GM12878 (cell line): Measurements from ENCODE around the gene ATP6V0D1. TPM values are rescaled to one million over a fixed set of nuclear protein-coding genes. Genes with fewer than 3 reads are reported as not detected.

Experiments
- ATAC-seq: fragments of 200-7000 bp; cut with Tn5 transposase; 3 replicates; pipeline ENCODE4 v1.9.1; 2020; ENCODE audit warnings: mild to moderate bottlenecking, moderate library complexity
- BruUV-seq: library from RNA; stranded (reverse); fragments of 400-500 nt; replicated peaks from 2 replicates; lab custom pipeline; 2021; lab: Mats Ljungman, UMichigan
- CTCF ChIA-PET: fragments of 300-600 bp; sonication (Branson Sonifier 250); formaldehyde crosslinking; extraction: SDS; loops from one replicate; lab custom pipeline; 2021; ENCODE audit warnings: inconsistent platforms; lab: Yijun Ruan, JAX
- POLR2A ChIA-PET: fragments of 350-600 bp; formaldehyde crosslinking; extraction: SDS; loops from one replicate; lab custom pipeline; 2021; ENCODE audit warnings: inconsistent platforms; lab: Charles Lee
- RAD21 ChIA-PET: fragments of 300-600 bp; sonication (Branson Sonifier 250); formaldehyde crosslinking; loops from one replicate; lab custom pipeline; 2023; ENCODE audit warnings: antibody characterized with exemption; ENCODE audit not compliant: unreplicated experiment; lab: Charles Lee
- SMC1A ChIA-PET: fragments of 300-600 bp; sonication (Branson Sonifier 250); formaldehyde crosslinking; loops from one replicate; lab custom pipeline; 2023; ENCODE audit not compliant: unreplicated experiment, uncharacterized antibody; lab: Charles Lee
- DNase-seq: peaks from one replicate; pipeline ENCODE4 v3.0.0-alpha.2; 2011; ENCODE audit warnings: low read depth, low spot score
- FAIRE-seq: peaks from 3 replicates; lab custom pipeline; 2011; peaks lifted over from hg19 to GRCh38; lab: Jason Lieb, UNC
- H2AFZ ChIP-seq: 2 replicates; pipeline ENCODE4 v1.6.0; 2011; ENCODE audit warnings: low read depth, low read length, control low read depth; ENCODE audit not compliant: control insufficient read depth
- H3K27ac ChIP-seq: 2 replicates; pipeline ENCODE4 v1.5.1; 2011; ENCODE audit warnings: control low read depth; ENCODE audit not compliant: control insufficient read depth, insufficient read depth
- H3K27me3 ChIP-seq, 2 experiments: replicated peaks in 1 of 2; 2 replicates each; pipeline versions ENCODE4 v1.6.0 to v1.6.1; 2011; ENCODE audit warnings: low read length in 1 of 2; ENCODE audit not compliant: control insufficient read depth in 2 of 2, insufficient read depth in 2 of 2
- H3K36me3 ChIP-seq, 2 experiments: 2 replicates each; pipeline ENCODE4 v1.5.1; 2011; ENCODE audit warnings: low read length in 1 of 2; ENCODE audit not compliant: control insufficient read depth in 2 of 2, insufficient read depth in 2 of 2
- H3K4me1 ChIP-seq: 2 replicates; pipeline ENCODE4 v1.6.1; 2011; ENCODE audit warnings: mild to moderate bottlenecking, low read length, moderate library complexity, mixed read lengths; ENCODE audit not compliant: control insufficient read depth, insufficient read depth
- H3K4me2 ChIP-seq: 2 replicates; pipeline ENCODE4 v1.6.0; 2011; ENCODE audit warnings: control low read depth; ENCODE audit not compliant: control insufficient read depth, insufficient read depth
- H3K4me3 ChIP-seq: fragments of 200-600 bp; sonication (generic); 2 replicates; pipeline ENCODE4 v1.5.1; 2016
- H3K79me2 ChIP-seq: 2 replicates; pipeline ENCODE4 v1.6.0; 2011; ENCODE audit warnings: low read length; ENCODE audit not compliant: control insufficient read depth, insufficient read depth
- H3K9ac ChIP-seq: 2 replicates; pipeline ENCODE4 v1.8.0; 2011; ENCODE audit warnings: low read length, control low read depth, mixed read lengths; ENCODE audit not compliant: control insufficient read depth, insufficient read depth
- H3K9me3 ChIP-seq: replicated peaks from 3 replicates; pipeline ENCODE4 v1.5.1; 2011; ENCODE audit warnings: mild to moderate bottlenecking, low read length; ENCODE audit not compliant: control insufficient read depth, insufficient read depth
- H4K20me1 ChIP-seq: 2 replicates; pipeline ENCODE4 v1.6.0; 2011; ENCODE audit not compliant: control insufficient read depth, insufficient read depth
- ATF7 ChIP-seq: fragments of 450-650 bp; IDR thresholded peaks from 2 replicates; pipeline ENCODE4 v1.6.1; 2016; ENCODE audit warnings: low read depth, mild to moderate bottlenecking
- CBFB ChIP-seq: IDR thresholded peaks from 2 replicates; pipeline ENCODE4 v1.6.1; 2016; ENCODE audit warnings: antibody characterized with exemption, low read depth
- CBX5 ChIP-seq: sonication (generic); IDR thresholded peaks from 2 replicates; pipeline ENCODE4 v1.6.1; 2016; ENCODE audit warnings: low read depth, moderate library complexity, mild to moderate bottlenecking, inconsistent platforms
- CREM ChIP-seq: IDR thresholded peaks from 2 replicates; pipeline ENCODE4 v1.6.1; 2014; ENCODE audit warnings: antibody characterized with exemption, low read depth
- DPF2 ChIP-seq: fragments of 450-650 bp; IDR thresholded peaks from 2 replicates; pipeline ENCODE4 v1.6.1; 2017; ENCODE audit warnings: mild to moderate bottlenecking
- EED ChIP-seq: sonication (generic); IDR thresholded peaks from 2 replicates; pipeline ENCODE4 v1.6.1; 2016; ENCODE audit warnings: antibody characterized with exemption, low read depth
- HDAC2 ChIP-seq: fragments of 200-600 bp; sonication (generic); IDR thresholded peaks from 2 replicates; pipeline ENCODE4 v1.6.1; 2017
- HDGF ChIP-seq: fragments of 450-650 bp; IDR thresholded peaks from 2 replicates; pipeline ENCODE4 v1.6.1; 2016; ENCODE audit warnings: antibody characterized with exemption
- IKZF1 ChIP-seq: fragments of 450-650 bp; conservative IDR thresholded peaks from 2 replicates; pipeline ENCODE4 v1.6.1; 2017; ENCODE audit warnings: antibody characterized with exemption, mild to moderate bottlenecking
- JUND ChIP-seq: IDR thresholded peaks from 2 replicates; pipeline ENCODE4 v1.6.1; 2012; ENCODE audit warnings: low read depth, mild to moderate bottlenecking, low read length, improper control_type of control experiment, moderate library complexity
- MXI1 ChIP-seq: fragments of 150-350 bp; IDR thresholded peaks from 2 replicates; pipeline ENCODE4 v1.6.1; 2011; ENCODE audit warnings: low read depth, mild to moderate bottlenecking, inconsistent platforms, low read length, improper control_type of control experiment
- MYB ChIP-seq: fragments of 150-350 bp; IDR thresholded peaks from 2 replicates; pipeline ENCODE4 v1.6.1; 2014; ENCODE audit warnings: mild to moderate bottlenecking, low read depth, low read length, borderline replicate concordance
- NFXL1 ChIP-seq: fragments of 450-650 bp; IDR thresholded peaks from 2 replicates; pipeline ENCODE4 v1.6.1; 2017; ENCODE audit warnings: antibody characterized with exemption, mild to moderate bottlenecking, borderline replicate concordance
- NR2C1 ChIP-seq: fragments of 450-650 bp; IDR thresholded peaks from 2 replicates; pipeline ENCODE4 v1.6.1; 2017; ENCODE audit warnings: antibody characterized with exemption, mild to moderate bottlenecking, moderate library complexity
- NR2F1 ChIP-seq: fragments of 450-650 bp; conservative IDR thresholded peaks from 2 replicates; pipeline ENCODE4 v1.6.1; 2017; ENCODE audit warnings: mild to moderate bottlenecking
- PAX5 ChIP-seq: IDR thresholded peaks from 2 replicates; pipeline ENCODE4 v1.6.1; 2011; ENCODE audit warnings: low read depth, low read length, borderline replicate concordance
- POLR2AphosphoS2 ChIP-seq: IDR thresholded peaks from 2 replicates; pipeline ENCODE4 v1.6.1; 2011; ENCODE audit warnings: low read depth, mild to moderate bottlenecking, low read length, improper control_type of control experiment, moderate library complexity
- RELA ChIP-seq: fragments of 450-650 bp; IDR thresholded peaks from 2 replicates; pipeline ENCODE4 v1.8.0; 2014; ENCODE audit warnings: borderline replicate concordance; ENCODE audit not compliant: partially characterized antibody
- SIN3A ChIP-seq: IDR thresholded peaks from 2 replicates; pipeline ENCODE4 v1.6.1; 2012; ENCODE audit warnings: low read depth, low read length, improper control_type of control experiment
- TBL1XR1 ChIP-seq: IDR thresholded peaks from 2 replicates; pipeline ENCODE4 v1.6.1; 2012; ENCODE audit warnings: low read depth, low read length, improper control_type of control experiment
- WGBS: methylation state at CpG from one replicate; pipeline ENCODE4 v1.1.6; 2016; ENCODE audit warnings: low lambda C conversion rate; ENCODE audit not compliant: insufficient replicate concordance, insufficient coverage; ENCODE audit errors: missing lambda C conversion rate; 5-methylcytosine and 5-hydroxymethylcytosine counted together
- in situ Hi-C: fragments of 300-500 bp; cut with MboI; formaldehyde crosslinking; loops from 9 replicates; pipeline ENCODE4 v1.14.3; 2018; ENCODE audit warnings: mixed read lengths
- intact Hi-C: fragments of 100-400 bp; cut with micrococcal nuclease; formaldehyde crosslinking; loops from one replicate; pipeline ENCODE4 v1.14.2; 2022; ENCODE audit not compliant: unreplicated experiment
- polyA plus RNA-seq, 11 experiments: library from polyadenylated mRNA; depleted of rRNA in 4 of 11; unstranded in 6 of 11; stranded (reverse) in 5 of 11; fragments of >200 nt; fragmentation: Nextera tagmentation in 4 of 11; fragmentation: Illumina TruSeq in 1 of 11; extraction: Ambion mirVana in 4 of 11; extraction: Trizol in 1 of 11; gene quantifications; 1 replicate in 1 of 11; 2 replicates in 10 of 11; pipeline versions ENCODE4 v1.2.1 to v1.2.3, GENCODE V29; 2011 to 2016; ENCODE audit warnings: inconsistent platforms in 2 of 11, missing spikeins in 2 of 11, low read depth in 1 of 11
- total RNA-seq, 4 experiments: library from RNA; depleted of rRNA in 3 of 4; stranded (reverse); fragments of >200 nt in 3 of 4; fragmentation: Illumina TruSeq in 1 of 4; extraction: Trizol in 1 of 4; gene quantifications; 2 replicates each; pipeline versions ENCODE4 v1.2.1 to v1.2.3, GENCODE V29; 2013 to 2021
- TF ChIP-seq, protein P1 (sequence below): fragments of 450-650 bp; IDR thresholded peaks from 2 replicates; pipeline ENCODE4 v1.6.1; 2014; ENCODE audit warnings: mild to moderate bottlenecking
- TF ChIP-seq, protein P2 (sequence below): fragments of 450-650 bp; IDR thresholded peaks from 2 replicates; pipeline ENCODE4 v1.6.1; 2016; ENCODE audit warnings: mild to moderate bottlenecking
- TF ChIP-seq, protein P3 (sequence below): IDR thresholded peaks from 2 replicates; pipeline ENCODE4 v1.6.1; 2011; ENCODE audit warnings: mild to moderate bottlenecking, low read depth, low read length, moderate library complexity; ENCODE audit not compliant: insufficient replicate concordance
- TF ChIP-seq, protein P4 (sequence below): fragments of 150-350 bp; IDR thresholded peaks from 2 replicates; pipeline ENCODE4 v1.6.1; 2014; ENCODE audit warnings: mild to moderate bottlenecking, low read depth, low read length

The ATP6V0D1 gene
- total and polyA plus RNA-seq, 10 of the 15 experiments (the other 5 are each of a cell fraction or from before 2014, with no cell fraction given), result 28.1 to 141 (median 70.3) TPM

DNA sequence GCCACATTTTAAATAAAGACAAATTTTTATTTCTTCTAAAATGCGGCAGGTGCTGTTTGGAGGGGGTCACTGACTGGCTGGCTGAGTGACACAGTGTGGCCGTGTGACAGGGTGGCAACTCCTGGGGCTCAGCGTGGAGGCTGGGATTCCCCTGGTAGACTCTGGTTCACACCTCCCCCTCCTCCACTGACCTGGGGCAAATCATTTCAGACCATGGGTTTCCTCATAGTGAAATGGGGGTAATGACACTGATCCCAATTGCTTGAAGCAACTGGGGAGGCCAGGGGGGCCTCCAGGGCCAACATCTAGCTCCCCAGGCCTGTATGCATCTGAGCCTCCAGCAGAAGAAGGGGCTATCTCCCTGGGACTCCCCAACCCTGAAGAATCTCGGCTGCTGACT lies 43.4 kb downstream of the ATP6V0D1 start:
- no peaks in the 10 kb centered on the region for H4K20me1 ChIP-seq
- FAIRE-seq, result no peak
- no peaks in the 10 kb centered on the region for H3K9me3 ChIP-seq
- in situ Hi-C loops, result no loop called here
- H3K9ac ChIP-seq, result no peak overlapping the region
- no peaks in the 10 kb centered on the region for H3K27me3 ChIP-seq
- BruUV-seq, result no TSS peak
- H3K4me2 ChIP-seq, result no peak overlapping the region
- no peak for DNase-seq
- WGBS, result 12% methylated on average over 4 of the region's 4 CpGs
- no peaks in the 10 kb centered on the region for H3K79me2 ChIP-seq
- H3K27ac ChIP-seq, result no peak overlapping the region
- no peak overlapping the region for H2AFZ ChIP-seq
- ChIA-PET CTCF (interaction anchor here (1.0 to 2.1 kb wide), 2 partner anchors 9 kb away, joined by 3 to 6 read pairs; no protein-coding TSS in a partner anchor), POLR2A (no interaction called here), RAD21 (interaction anchor here (1.4 kb wide), 1 partner anchor 9 kb away, joined by 4 read pairs; no protein-coding TSS in a partner anchor), SMC1A (no interaction called here)
- H3K4me1 ChIP-seq, result peaks cover 21% of the 10 kb centered on the region
- intact Hi-C loops, result no loop called here
- peak; percentile 82 for ATAC-seq
- H3K4me3 ChIP-seq, result no peak overlapping the region
- peaks cover 0 to 13% of the 10 kb centered on the region in 2 experiments; a peak in 3 of 4 replicates for H3K36me3 ChIP-seq
- no peak for TF ChIP-seq CBX5
- TF ChIP-seq RELA, result no peak
- TF ChIP-seq, protein P1, sequence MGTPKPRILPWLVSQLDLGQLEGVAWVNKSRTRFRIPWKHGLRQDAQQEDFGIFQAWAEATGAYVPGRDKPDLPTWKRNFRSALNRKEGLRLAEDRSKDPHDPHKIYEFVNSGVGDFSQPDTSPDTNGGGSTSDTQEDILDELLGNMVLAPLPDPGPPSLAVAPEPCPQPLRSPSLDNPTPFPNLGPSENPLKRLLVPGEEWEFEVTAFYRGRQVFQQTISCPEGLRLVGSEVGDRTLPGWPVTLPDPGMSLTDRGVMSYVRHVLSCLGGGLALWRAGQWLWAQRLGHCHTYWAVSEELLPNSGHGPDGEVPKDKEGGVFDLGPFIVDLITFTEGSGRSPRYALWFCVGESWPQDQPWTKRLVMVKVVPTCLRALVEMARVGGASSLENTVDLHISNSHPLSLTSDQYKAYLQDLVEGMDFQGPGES, result no peak
- TF ChIP-seq ATF7, result no peak
- TF ChIP-seq, protein P2, sequence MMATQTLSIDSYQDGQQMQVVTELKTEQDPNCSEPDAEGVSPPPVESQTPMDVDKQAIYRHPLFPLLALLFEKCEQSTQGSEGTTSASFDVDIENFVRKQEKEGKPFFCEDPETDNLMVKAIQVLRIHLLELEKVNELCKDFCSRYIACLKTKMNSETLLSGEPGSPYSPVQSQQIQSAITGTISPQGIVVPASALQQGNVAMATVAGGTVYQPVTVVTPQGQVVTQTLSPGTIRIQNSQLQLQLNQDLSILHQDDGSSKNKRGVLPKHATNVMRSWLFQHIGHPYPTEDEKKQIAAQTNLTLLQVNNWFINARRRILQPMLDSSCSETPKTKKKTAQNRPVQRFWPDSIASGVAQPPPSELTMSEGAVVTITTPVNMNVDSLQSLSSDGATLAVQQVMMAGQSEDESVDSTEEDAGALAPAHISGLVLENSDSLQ, result peak; percentile 74
- peak; percentile 17; the same call in 1 of the 2 replicates for TF ChIP-seq IKZF1
- TF ChIP-seq TBL1XR1, result no peak
- no peak for TF ChIP-seq MXI1
- TF ChIP-seq NR2C1, result no peak
- TF ChIP-seq, protein P3, sequence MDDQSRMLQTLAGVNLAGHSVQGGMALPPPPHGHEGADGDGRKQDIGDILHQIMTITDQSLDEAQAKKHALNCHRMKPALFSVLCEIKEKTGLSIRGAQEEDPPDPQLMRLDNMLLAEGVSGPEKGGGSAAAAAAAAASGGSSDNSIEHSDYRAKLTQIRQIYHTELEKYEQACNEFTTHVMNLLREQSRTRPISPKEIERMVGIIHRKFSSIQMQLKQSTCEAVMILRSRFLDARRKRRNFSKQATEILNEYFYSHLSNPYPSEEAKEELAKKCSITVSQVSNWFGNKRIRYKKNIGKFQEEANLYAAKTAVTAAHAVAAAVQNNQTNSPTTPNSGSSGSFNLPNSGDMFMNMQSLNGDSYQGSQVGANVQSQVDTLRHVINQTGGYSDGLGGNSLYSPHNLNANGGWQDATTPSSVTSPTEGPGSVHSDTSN, result no peak
- TF ChIP-seq, protein P4, sequence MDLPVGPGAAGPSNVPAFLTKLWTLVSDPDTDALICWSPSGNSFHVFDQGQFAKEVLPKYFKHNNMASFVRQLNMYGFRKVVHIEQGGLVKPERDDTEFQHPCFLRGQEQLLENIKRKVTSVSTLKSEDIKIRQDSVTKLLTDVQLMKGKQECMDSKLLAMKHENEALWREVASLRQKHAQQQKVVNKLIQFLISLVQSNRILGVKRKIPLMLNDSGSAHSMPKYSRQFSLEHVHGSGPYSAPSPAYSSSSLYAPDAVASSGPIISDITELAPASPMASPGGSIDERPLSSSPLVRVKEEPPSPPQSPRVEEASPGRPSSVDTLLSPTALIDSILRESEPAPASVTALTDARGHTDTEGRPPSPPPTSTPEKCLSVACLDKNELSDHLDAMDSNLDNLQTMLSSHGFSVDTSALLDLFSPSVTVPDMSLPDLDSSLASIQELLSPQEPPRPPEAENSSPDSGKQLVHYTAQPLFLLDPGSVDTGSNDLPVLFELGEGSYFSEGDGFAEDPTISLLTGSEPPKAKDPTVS, result no peak
- no peak for TF ChIP-seq NFXL1
- no peak for TF ChIP-seq MYB
- no peak for TF ChIP-seq EED
- TF ChIP-seq CBFB, result no peak
- TF ChIP-seq HDGF, result no peak
- TF ChIP-seq HDAC2, result no peak
- TF ChIP-seq JUND, result no peak
- peak; percentile 60; the same call in 1 of the 2 replicates for TF ChIP-seq NR2F1
- no peak for TF ChIP-seq CREM
- TF ChIP-seq POLR2AphosphoS2, result no peak
- TF ChIP-seq DPF2, result peak; percentile 53; the same call in 1 of the 2 replicates
- TF ChIP-seq SIN3A, result no peak
- TF ChIP-seq PAX5, result 0 out of 2 replicates have a peak, but pooled peaks have one; percentile 6
